ENCODE data around the gene SMCO3. TPM values are rescaled to one million over a fixed set of nuclear protein-coding genes. Genes with fewer than 3 reads are reported as not detected.

Gene SMCO3
- total and polyA plus RNA-seq, 2 of the 13 experiments (the other 11 are each of a cell fraction or from before 2014, with no cell fraction given) = 0.29 to 0.42 TPM

- TF ChIP-seq MAZ (IDR thresholded peaks at IDR 0.05; ENCODE audit: borderline replicate concordance, low read depth, low read length) = peak; percentile 37; the same call in 1 of the 2 replicates
- no peak; the same call in 1 of the 2 replicates for TF ChIP-seq MAZ (CRISPR knock-in tag; IDR thresholded peaks at IDR 0.05; ENCODE audit: low read depth)
- TF ChIP-seq ZNF580 (CRISPR knock-in tag; IDR thresholded peaks at IDR 0.05; ENCODE audit: borderline replicate concordance, low read depth) = peak; percentile 80; the same call in 1 of the 2 replicates
- TF ChIP-seq HMG20B (CRISPR knock-in tag; conservative IDR thresholded peaks at IDR 0.05) = no peak
- no peak; the same call in 1 of the 2 replicates for TF ChIP-seq ZNF354B (CRISPR knock-in tag; IDR thresholded peaks at IDR 0.05)
- peak; percentile 99 for TF ChIP-seq NAIF1 (CRISPR knock-in tag; IDR thresholded peaks at IDR 0.05; ENCODE audit: borderline replicate concordance)
- no peak for TF ChIP-seq CBX2 (IDR thresholded peaks at IDR 0.05; ENCODE audit: low read depth, low read length)
- 0 out of 2 replicates have a peak, but pooled peaks have one; percentile 26 for TF ChIP-seq CBX2 (CRISPR knock-in tag; IDR thresholded peaks at IDR 0.05; ENCODE audit: low read depth)
- TF ChIP-seq TMF1 (CRISPR knock-in tag; IDR thresholded peaks at IDR 0.05; ENCODE audit: low read depth) = 0 out of 2 replicates have a peak, but pooled peaks have one; percentile 12
- TF ChIP-seq ZNF253 (CRISPR knock-in tag; IDR thresholded peaks at IDR 0.05; ENCODE audit: borderline replicate concordance) = no peak
- no peak for TF ChIP-seq NFIC (IDR thresholded peaks at IDR 0.05; ENCODE audit: low read length)
- TF ChIP-seq GRHL1 (CRISPR knock-in tag; conservative IDR thresholded peaks at IDR 0.05) = no peak
- TF ChIP-seq TEAD2 (CRISPR knock-in tag; IDR thresholded peaks at IDR 0.05) = no peak
- no peak for TF ChIP-seq KDM3A (CRISPR knock-in tag; IDR thresholded peaks at IDR 0.05; ENCODE audit: low read depth)
- TF ChIP-seq HOXA7 (CRISPR knock-in tag; IDR thresholded peaks at IDR 0.05) = no peak
- TF ChIP-seq ZNF816 (CRISPR knock-in tag; IDR thresholded peaks at IDR 0.05; ENCODE audit: borderline replicate concordance) = no peak
- TF ChIP-seq, protein P1, sequence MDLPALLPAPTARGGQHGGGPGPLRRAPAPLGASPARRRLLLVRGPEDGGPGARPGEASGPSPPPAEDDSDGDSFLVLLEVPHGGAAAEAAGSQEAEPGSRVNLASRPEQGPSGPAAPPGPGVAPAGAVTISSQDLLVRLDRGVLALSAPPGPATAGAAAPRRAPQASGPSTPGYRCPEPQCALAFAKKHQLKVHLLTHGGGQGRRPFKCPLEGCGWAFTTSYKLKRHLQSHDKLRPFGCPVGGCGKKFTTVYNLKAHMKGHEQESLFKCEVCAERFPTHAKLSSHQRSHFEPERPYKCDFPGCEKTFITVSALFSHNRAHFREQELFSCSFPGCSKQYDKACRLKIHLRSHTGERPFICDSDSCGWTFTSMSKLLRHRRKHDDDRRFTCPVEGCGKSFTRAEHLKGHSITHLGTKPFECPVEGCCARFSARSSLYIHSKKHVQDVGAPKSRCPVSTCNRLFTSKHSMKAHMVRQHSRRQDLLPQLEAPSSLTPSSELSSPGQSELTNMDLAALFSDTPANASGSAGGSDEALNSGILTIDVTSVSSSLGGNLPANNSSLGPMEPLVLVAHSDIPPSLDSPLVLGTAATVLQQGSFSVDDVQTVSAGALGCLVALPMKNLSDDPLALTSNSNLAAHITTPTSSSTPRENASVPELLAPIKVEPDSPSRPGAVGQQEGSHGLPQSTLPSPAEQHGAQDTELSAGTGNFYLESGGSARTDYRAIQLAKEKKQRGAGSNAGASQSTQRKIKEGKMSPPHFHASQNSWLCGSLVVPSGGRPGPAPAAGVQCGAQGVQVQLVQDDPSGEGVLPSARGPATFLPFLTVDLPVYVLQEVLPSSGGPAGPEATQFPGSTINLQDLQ (CRISPR knock-in tag; IDR thresholded peaks at IDR 0.05) = 0 out of 2 replicates have a peak, but pooled peaks have one; percentile 27
- TF ChIP-seq SMARCC2 (IDR thresholded peaks at IDR 0.05) = no peak
- TF ChIP-seq EZH2 (conservative IDR thresholded peaks at IDR 0.05; ENCODE audit: low read depth, low read length) = no peak
- no peak for TF ChIP-seq RFX5 (IDR thresholded peaks at IDR 0.05; ENCODE audit: low read depth, low read length)
- peak; percentile 77 for TF ChIP-seq ZNF350 (CRISPR knock-in tag; IDR thresholded peaks at IDR 0.05; ENCODE audit: borderline replicate concordance, low read depth)
- TF ChIP-seq NCOA2 (CRISPR knock-in tag; IDR thresholded peaks at IDR 0.05) = no peak
- no peak for TF ChIP-seq NFE2L2 (IDR thresholded peaks at IDR 0.05; ENCODE audit: low read length)
- TF ChIP-seq UBTF (CRISPR knock-in tag; IDR thresholded peaks at IDR 0.05) = peak; percentile 86
- TF ChIP-seq KDM1A (CRISPR knock-in tag; IDR thresholded peaks at IDR 0.05) = 0 out of 2 replicates have a peak, but pooled peaks have one; percentile 28
Measured at GRCh38 chr12:14769969-14770495, 44.0 kb downstream of the SMCO3 start (continued).
